ENCODE measurements around the gene INHBA.
A peak's percentile ranks its signal among the peaks of the same experiment; 100 is the strongest.

INHBA gene

DNA sequence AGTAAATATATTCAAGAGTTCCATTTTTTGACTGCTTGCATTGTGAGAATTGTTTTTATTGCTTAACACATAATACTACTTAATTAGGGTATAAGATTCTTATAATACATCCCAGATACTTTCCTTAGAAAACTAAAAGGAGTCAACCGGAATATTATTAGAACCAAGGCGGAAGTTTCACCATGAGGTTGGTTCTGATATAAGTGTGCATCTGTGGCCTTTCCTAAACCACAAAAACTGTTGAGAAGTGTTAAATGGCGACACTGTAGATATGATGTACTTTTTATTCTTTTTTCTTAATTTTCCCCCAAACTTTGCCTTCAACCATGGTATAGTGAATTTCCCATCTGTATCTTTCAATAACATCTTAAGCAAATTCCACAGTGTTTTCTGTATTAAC lies 32.3 kb upstream of the INHBA start:
- no peak overlapping the region for H3K4me3 ChIP-seq (ENCODE audit: low read length)
- no peak for DNase-seq
- no peaks in the 10 kb centered on the region for H3K79me2 ChIP-seq (ENCODE audit: low read length)
- H3K9ac ChIP-seq (ENCODE audit: low read length): no peak overlapping the region
- TF ChIP-seq EZH2phosphoT487 (IDR thresholded peaks at IDR 0.05; ENCODE audit: low read length) (no peak), EZH2 (optimal IDR thresholded peaks at IDR 0.05; ENCODE audit: low read depth, low read length) (no peak)
- TF ChIP-seq, protein P1, sequence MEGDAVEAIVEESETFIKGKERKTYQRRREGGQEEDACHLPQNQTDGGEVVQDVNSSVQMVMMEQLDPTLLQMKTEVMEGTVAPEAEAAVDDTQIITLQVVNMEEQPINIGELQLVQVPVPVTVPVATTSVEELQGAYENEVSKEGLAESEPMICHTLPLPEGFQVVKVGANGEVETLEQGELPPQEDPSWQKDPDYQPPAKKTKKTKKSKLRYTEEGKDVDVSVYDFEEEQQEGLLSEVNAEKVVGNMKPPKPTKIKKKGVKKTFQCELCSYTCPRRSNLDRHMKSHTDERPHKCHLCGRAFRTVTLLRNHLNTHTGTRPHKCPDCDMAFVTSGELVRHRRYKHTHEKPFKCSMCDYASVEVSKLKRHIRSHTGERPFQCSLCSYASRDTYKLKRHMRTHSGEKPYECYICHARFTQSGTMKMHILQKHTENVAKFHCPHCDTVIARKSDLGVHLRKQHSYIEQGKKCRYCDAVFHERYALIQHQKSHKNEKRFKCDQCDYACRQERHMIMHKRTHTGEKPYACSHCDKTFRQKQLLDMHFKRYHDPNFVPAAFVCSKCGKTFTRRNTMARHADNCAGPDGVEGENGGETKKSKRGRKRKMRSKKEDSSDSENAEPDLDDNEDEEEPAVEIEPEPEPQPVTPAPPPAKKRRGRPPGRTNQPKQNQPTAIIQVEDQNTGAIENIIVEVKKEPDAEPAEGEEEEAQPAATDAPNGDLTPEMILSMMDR (IDR thresholded peaks at IDR 0.05; ENCODE audit: low read length): no peak
- no peaks in the 10 kb centered on the region for H3K27me3 ChIP-seq (replicated peaks; ENCODE audit: insufficient read depth, low read length)
- no peaks in the 10 kb centered on the region for H3K36me3 ChIP-seq (replicated peaks; ENCODE audit: insufficient read depth, low read length)
- H3K4me1 ChIP-seq (ENCODE audit: low read length): peaks cover 15% of the 10 kb centered on the region
- no peaks in the 10 kb centered on the region for H3K9me2 ChIP-seq (replicated peaks; ENCODE audit: insufficient read depth, low read length)
- H2AFZ ChIP-seq (ENCODE audit: low read length): no peak overlapping the region
- no peak overlapping the region for H3K4me2 ChIP-seq (ENCODE audit: low read depth, low read length)
- H3K9me3 ChIP-seq (replicated peaks; ENCODE audit: insufficient read depth, low read length): no peaks in the 10 kb centered on the region
- H4K20me1 ChIP-seq (ENCODE audit: insufficient read depth, low read length): no peaks in the 10 kb centered on the region
- no peak overlapping the region for H3K27ac ChIP-seq (ENCODE audit: low read length)
- peaks cover 5% of the 10 kb centered on the region; the same call in 1 of the 2 replicates for H3F3A ChIP-seq (ENCODE audit: insufficient read depth, low read length)

DNA sequence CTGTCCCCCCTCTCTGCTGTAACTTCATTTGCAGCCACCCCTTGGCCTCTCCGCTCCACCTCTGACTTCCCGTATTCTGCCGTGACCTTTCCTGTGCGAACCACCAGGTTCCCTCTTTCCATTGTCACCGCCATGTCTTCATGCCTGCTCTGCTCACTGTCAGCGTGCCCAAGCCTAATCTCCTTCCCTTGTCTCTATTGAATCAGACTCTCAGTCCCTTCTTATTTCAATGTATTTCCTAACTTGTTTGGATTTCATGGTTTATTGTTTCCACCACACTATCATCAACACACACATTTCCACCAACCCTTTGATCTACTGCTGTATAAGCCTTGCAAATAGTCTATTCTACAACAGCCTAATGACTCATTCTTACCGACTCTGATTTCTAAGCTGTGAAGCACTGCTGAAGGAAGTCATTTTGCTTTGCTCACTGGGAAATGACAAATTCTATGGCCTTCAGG lies 30.0 kb upstream of the INHBA start:
- peaks cover 15% of the 10 kb centered on the region for H3K4me1 ChIP-seq (ENCODE audit: low read length)
- no peak for DNase-seq
- H3K4me2 ChIP-seq (ENCODE audit: low read depth, low read length): no peak overlapping the region
- peaks cover 5% of the 10 kb centered on the region; the same call in 1 of the 2 replicates for H3F3A ChIP-seq (ENCODE audit: insufficient read depth, low read length)
- H3K79me2 ChIP-seq (ENCODE audit: low read length): no peaks in the 10 kb centered on the region
- no peak overlapping the region for H3K9ac ChIP-seq (ENCODE audit: low read length)
- no peak overlapping the region for H3K4me3 ChIP-seq (ENCODE audit: low read length)
- no peaks in the 10 kb centered on the region for H3K9me3 ChIP-seq (replicated peaks; ENCODE audit: insufficient read depth, low read length)
- TF ChIP-seq, protein P1 (IDR thresholded peaks at IDR 0.05; ENCODE audit: low read length): no peak
- no peak for TF ChIP-seq EZH2phosphoT487 (IDR thresholded peaks at IDR 0.05; ENCODE audit: low read length)
- no peak for TF ChIP-seq EZH2 (optimal IDR thresholded peaks at IDR 0.05; ENCODE audit: low read depth, low read length)
- H2AFZ ChIP-seq (ENCODE audit: low read length): no peak overlapping the region
- H3K36me3 ChIP-seq (replicated peaks; ENCODE audit: insufficient read depth, low read length): no peaks in the 10 kb centered on the region
- no peak overlapping the region for H3K27ac ChIP-seq (ENCODE audit: low read length)
- H4K20me1 ChIP-seq (ENCODE audit: insufficient read depth, low read length): no peaks in the 10 kb centered on the region
- H3K9me2 ChIP-seq (replicated peaks; ENCODE audit: insufficient read depth, low read length): no peaks in the 10 kb centered on the region
- H3K27me3 ChIP-seq (replicated peaks; ENCODE audit: insufficient read depth, low read length): no peaks in the 10 kb centered on the region

DNA sequence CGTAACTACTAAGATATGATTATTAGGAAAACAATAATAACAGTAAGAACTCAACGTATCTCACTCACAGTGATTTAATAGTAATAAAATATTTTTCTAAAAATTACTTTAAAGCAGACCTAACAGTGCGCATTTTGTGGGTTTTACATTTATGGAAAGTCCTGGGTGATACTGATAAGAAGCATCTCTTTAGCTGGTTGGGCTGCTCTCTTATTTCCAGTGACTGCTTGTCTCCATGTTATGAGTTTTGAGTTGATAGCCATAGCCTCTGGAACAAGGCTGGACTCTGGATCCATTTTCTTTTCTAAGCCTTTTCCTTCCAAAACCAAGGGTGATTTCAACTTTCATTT lies 29.5 kb upstream of the INHBA start:
- TF ChIP-seq EZH2phosphoT487 (IDR thresholded peaks at IDR 0.05; ENCODE audit: low read length) (no peak), EZH2 (optimal IDR thresholded peaks at IDR 0.05; ENCODE audit: low read depth, low read length) (no peak)
- TF ChIP-seq, protein P1 (IDR thresholded peaks at IDR 0.05; ENCODE audit: low read length): no peak
- H3K9me3 ChIP-seq (replicated peaks; ENCODE audit: insufficient read depth, low read length): no peaks in the 10 kb centered on the region
- H3K4me3 ChIP-seq (ENCODE audit: low read length): no peak overlapping the region
- no peak overlapping the region; the same call in 1 of the 2 replicates for H3K27ac ChIP-seq (ENCODE audit: low read length)
- peaks cover 15% of the 10 kb centered on the region for H3K4me1 ChIP-seq (ENCODE audit: low read length)
- no peak overlapping the region for H3K9ac ChIP-seq (ENCODE audit: low read length)
- DNase-seq: no peak
- H3K27me3 ChIP-seq (replicated peaks; ENCODE audit: insufficient read depth, low read length): no peaks in the 10 kb centered on the region
- peaks cover 5% of the 10 kb centered on the region; the same call in 1 of the 2 replicates for H3F3A ChIP-seq (ENCODE audit: insufficient read depth, low read length)
- no peak overlapping the region for H2AFZ ChIP-seq (ENCODE audit: low read length)
- no peaks in the 10 kb centered on the region for H4K20me1 ChIP-seq (ENCODE audit: insufficient read depth, low read length)
- H3K79me2 ChIP-seq (ENCODE audit: low read length): no peaks in the 10 kb centered on the region
- peak overlapping the region; percentile 58; the same call in 1 of the 2 replicates for H3K4me2 ChIP-seq (ENCODE audit: low read depth, low read length)
- no peaks in the 10 kb centered on the region for H3K36me3 ChIP-seq (replicated peaks; ENCODE audit: insufficient read depth, low read length)
- no peaks in the 10 kb centered on the region for H3K9me2 ChIP-seq (replicated peaks; ENCODE audit: insufficient read depth, low read length)
